ENCODE results near the gene TPBGL.
A peak's percentile ranks its signal among the peaks of the same experiment; 100 is the strongest.

- TF ChIP-seq CTCF (IDR thresholded peaks at IDR 0.05), result peak in 4 of 5 experiments; percentile 22 to 90 (median 69)
- TF ChIP-seq POLR2AphosphoS5 (IDR thresholded peaks at IDR 0.05), result peak in 1 of 3 donors; percentile 13
Measured at GRCh38 chr11:75241036-75241905, 697 bp downstream of the TPBGL start.
